Ramos (cell line): Measurements from ENCODE around the gene JMJD1C.

Experiments
- in situ Hi-C: fragments of 300-500 bp; cut with MboI; formaldehyde crosslinking; loops from one replicate; pipeline ENCODE4 v1.14.3; 2022; ENCODE audit warnings: low sequenced_read_pairs; ENCODE audit not compliant: unreplicated experiment

The JMJD1C gene

GRCh38 chr10:63438506-63439498 lies 27.0 kb downstream of the JMJD1C start:
- in situ Hi-C loops, result no loop called here

GRCh38 chr10:63437116-63437949 lies 28.4 kb downstream of the JMJD1C start:
- in situ Hi-C loops, result no loop called here

- in situ Hi-C loops, result no loop called here
These were observed 29.6 kb downstream of the JMJD1C start for GRCh38 chr10:63436225-63436624.

GRCh38 chr10:63434866-63435854 lies 30.6 kb downstream of the JMJD1C start:
- in situ Hi-C loops, result no loop called here

GRCh38 chr10:63431962-63432797 lies 33.6 kb downstream of the JMJD1C start:
- in situ Hi-C loops, result no loop called here

DNA sequence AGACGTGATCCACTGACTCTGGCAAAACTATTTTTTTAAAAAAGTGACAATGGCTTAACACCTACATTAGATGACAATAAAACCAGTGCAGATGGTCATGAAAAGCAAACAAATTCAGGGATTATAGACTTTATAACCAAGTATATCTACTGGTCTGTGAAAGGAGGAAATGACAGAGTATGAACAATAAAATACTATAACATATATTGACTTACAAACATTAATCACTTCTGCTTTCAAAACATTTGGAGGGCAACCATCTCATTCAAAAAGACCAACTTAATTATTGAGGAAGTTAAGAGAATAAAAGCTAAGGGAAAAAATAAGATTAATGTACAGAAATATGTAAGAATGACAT lies 34.8 kb downstream of the JMJD1C start:
- in situ Hi-C loops, result no loop called here

- in situ Hi-C loops, result no loop called here
These were observed 35.4 kb downstream of the JMJD1C start for GRCh38 chr10:63430091-63430998.

DNA sequence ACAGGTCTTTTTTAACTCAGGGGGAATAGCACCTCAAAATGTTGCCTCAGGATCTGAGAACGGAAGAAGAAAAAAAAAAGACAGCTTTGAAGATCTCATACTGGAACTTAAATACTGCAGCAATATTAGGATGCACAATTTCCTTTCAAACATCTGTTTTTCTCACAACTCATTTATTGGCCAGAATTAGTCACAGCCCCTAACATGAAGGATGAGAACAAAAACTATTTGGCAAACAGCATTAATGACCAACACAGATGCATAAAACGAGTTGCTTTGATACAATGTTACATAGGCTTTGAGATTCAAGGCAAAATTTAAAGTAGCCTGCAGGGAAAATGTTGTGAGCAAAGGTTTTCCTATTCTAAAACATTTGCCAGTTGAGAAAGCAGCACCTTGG lies 36.5 kb downstream of the JMJD1C start:
- in situ Hi-C loops, result no loop called here

- in situ Hi-C loops, result no loop called here
These were observed 38.8 kb downstream of the JMJD1C start for GRCh38 chr10:63427013-63427412.

- in situ Hi-C loops, result no loop called here
These were observed 40.3 kb downstream of the JMJD1C start for GRCh38 chr10:63425512-63425911.

GRCh38 chr10:63424576-63424975 lies 41.2 kb downstream of the JMJD1C start:
- in situ Hi-C loops, result no loop called here

DNA sequence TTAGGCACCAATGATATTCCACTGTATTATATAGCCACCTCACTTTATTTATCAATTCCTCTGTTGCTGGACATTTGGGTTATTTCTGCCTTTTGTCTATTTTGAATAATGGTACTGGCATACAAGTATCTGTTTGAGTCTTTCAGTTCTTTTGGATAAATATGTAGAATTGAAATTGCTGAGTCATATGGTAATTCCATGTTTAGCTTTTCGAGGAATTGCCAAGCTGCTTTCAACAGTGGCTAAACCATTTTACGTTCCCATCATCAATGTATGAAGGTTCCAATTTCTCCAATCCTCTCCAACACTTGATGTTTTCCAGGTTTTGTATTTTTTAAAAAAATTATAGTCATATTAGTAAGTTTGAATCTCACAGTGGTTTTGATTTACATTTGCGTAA lies 42.3 kb downstream of the JMJD1C start:
- in situ Hi-C loops, result no loop called here

GRCh38 chr10:63421591-63421990 lies 44.2 kb downstream of the JMJD1C start:
- in situ Hi-C loops, result no loop called here

DNA sequence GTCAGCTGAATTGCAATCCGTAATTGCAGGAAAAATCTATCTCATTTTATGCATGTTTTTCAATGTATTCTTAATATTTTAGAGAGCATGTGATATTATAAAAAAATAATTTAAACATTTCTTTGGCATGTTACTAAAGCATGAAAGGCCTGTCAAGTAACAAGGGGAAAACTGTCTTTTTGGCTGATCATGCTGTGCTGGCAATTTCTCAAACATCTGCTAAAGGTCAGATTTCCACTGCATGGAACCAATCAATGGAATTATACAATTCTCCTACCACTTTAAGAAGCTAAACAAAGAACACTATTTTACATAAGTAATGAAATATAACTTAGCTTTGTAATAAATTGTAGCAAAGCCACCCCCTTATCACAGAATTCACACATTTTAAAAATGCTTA lies 49.4 kb downstream of the JMJD1C start:
- in situ Hi-C loops, result no loop called here

DNA sequence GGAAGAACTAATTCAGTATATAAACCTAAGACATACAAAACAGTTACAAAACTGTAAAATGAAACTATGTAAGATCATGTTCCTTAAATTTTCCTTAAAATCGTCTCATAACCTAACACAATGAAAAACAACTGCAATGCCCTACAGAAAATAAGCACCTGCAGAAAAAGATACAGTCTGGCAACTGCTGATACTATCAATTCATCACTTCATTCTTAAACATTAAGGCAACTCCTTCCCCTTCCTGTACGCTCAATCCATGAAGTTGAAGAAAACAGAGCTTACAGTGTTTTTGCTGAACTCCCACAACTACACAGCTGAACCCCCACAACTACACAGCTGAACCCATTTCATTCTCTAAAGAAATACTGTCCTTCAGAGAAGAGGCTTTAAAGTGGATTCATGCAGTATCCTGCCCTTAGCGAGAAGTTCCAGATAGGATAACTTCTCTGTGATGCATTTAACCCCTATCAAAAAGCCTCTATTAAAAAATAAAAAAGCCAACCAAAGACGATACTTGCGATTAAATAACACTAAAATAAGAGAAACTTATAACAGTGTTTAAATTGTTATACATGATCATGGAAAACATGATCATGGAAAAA lies 50.0 kb downstream of the JMJD1C start:
- in situ Hi-C loops, result no loop called here

DNA sequence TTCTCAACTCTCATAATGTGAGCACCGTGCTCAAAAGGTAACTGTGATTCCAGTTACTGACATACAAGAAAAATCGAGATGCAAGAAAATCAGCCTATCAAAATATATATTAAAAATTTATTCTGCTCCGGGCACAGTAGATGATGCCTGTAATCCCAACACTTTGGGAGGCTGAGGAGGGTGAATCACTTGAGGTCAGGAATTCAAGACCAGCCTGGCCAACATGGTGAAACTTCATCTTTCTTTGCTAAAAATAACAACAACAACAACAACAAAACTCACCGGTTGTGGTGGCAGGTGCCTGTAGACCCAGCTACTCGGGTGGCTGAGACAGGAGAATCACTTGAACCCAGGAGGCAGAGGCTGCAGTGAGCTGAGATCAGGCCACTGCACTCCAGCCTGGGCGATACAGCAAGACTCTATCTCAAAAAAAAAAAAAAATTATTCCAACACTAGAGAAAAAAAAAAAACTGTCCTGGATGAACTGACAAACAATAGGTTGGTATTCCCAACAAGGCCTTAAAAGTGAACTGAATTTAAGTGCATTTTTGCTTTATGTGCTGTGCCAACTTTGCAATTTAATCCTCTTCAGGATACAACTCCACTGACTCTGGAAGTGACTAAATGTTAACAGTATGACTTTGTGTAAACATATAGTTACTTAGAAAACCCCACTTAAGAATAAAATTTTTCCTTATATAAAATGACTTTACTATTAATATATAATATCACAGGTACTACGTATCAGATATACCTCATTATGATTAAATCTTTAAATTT lies 51.1 kb downstream of the JMJD1C start:
- in situ Hi-C loops, result no loop called here

GRCh38 chr10:63413429-63413828 lies 52.3 kb downstream of the JMJD1C start:
- in situ Hi-C loops, result no loop called here
